Loucy (cell line): ENCODE data around the gene ASAH2B.
"Not testable (repeated sequence)": the region's sequence is repeated elsewhere in the genome, so short reads cannot be mapped to it uniquely, and the experiment has no call there.

Experiments
- EZH2phosphoT487 ChIP-seq: fragments of 200-600 bp; IDR thresholded peaks from 2 replicates; pipeline ENCODE4 v1.6.1; 2018; ENCODE audit warnings: antibody characterized with exemption, mild to moderate bottlenecking, moderate library complexity, borderline replicate concordance
- TF ChIP-seq, protein P1 (sequence below): fragments of 200-600 bp; sonication (generic); conservative IDR thresholded peaks from 2 replicates; pipeline ENCODE4 v1.5.1; 2014; ENCODE audit warnings: mild to moderate bottlenecking, antibody characterized with exemption, low read length

DNA sequence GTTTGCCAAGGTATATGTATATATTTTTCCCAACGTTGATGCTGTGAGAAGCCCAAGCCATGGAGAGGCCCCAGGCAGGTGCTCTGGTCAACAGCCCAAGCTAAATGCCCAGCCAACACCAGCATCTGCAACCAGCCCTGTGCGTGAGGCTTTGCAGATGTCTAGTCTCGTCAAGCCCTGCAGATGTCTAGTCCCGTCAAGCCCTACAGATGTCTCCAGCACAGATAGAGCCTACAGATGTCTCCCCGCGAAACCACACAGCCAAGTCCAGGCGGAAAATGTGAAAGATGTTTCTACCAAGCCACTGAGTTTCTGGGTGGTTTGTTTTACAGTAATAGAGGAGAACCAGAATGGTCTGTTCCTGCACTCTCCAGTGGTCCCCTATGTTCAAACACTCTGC lies 36.7 kb upstream of the ASAH2B start:
- TF ChIP-seq, protein P1, sequence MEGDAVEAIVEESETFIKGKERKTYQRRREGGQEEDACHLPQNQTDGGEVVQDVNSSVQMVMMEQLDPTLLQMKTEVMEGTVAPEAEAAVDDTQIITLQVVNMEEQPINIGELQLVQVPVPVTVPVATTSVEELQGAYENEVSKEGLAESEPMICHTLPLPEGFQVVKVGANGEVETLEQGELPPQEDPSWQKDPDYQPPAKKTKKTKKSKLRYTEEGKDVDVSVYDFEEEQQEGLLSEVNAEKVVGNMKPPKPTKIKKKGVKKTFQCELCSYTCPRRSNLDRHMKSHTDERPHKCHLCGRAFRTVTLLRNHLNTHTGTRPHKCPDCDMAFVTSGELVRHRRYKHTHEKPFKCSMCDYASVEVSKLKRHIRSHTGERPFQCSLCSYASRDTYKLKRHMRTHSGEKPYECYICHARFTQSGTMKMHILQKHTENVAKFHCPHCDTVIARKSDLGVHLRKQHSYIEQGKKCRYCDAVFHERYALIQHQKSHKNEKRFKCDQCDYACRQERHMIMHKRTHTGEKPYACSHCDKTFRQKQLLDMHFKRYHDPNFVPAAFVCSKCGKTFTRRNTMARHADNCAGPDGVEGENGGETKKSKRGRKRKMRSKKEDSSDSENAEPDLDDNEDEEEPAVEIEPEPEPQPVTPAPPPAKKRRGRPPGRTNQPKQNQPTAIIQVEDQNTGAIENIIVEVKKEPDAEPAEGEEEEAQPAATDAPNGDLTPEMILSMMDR, result not testable (repeated sequence)
- not testable (repeated sequence) for TF ChIP-seq EZH2phosphoT487
